PC-3 (cell line): ENCODE results near the gene CHRND. TPM values are rescaled to one million over a fixed set of nuclear protein-coding genes. Genes with fewer than 3 reads are reported as not detected.

Experiments
- ATAC-seq: fragments of 200-7000 bp; cut with Tn5 transposase; 2 replicates; pipeline ENCODE4 v1.9.1; 2020; ENCODE audit warnings: mild to moderate bottlenecking, moderate library complexity
- BruUV-seq: library from RNA; stranded (reverse); fragments of 400-500 nt; replicated peaks from 2 replicates; lab custom pipeline; 2021; lab: Mats Ljungman, UMichigan
- CTCF ChIA-PET: fragments of 300-600 bp; sonication (Branson Sonifier 250); formaldehyde crosslinking; loops from one replicate; lab custom pipeline; 2022; ENCODE audit warnings: antibody characterized with exemption; lab: Charles Lee
- POLR2A ChIA-PET: fragments of 300-600 bp; sonication (Branson Sonifier 250); formaldehyde crosslinking; loops from one replicate; lab custom pipeline; 2022; ENCODE audit warnings: antibody characterized with exemption; ENCODE audit not compliant: unreplicated experiment; lab: Charles Lee
- DNase-seq: peaks from one replicate; pipeline ENCODE4 v3.0.0-alpha.2; 2015
- H2AFZ ChIP-seq: fragments of 300-600 bp; sonication (generic); 2 replicates; pipeline ENCODE4 v1.6.0; 2016; ENCODE audit warnings: antibody characterized with exemption, low read length
- H3F3A ChIP-seq: fragments of 300-600 bp; sonication (generic); one replicate; pipeline ENCODE4 v1.6.0; 2017; ENCODE audit warnings: antibody characterized with exemption, low read length, control low read depth, mild to moderate bottlenecking; ENCODE audit not compliant: unreplicated experiment
- H3K27ac ChIP-seq: fragments of 300-600 bp; sonication (generic); 2 replicates; pipeline ENCODE4 v1.5.1; 2016; ENCODE audit warnings: mild to moderate bottlenecking, low read length
- H3K27me3 ChIP-seq: fragments of 300-600 bp; sonication (generic); 2 replicates; pipeline ENCODE4 v1.6.1; 2016; ENCODE audit warnings: low read length, mixed read lengths
- H3K36me3 ChIP-seq: fragments of 300-600 bp; sonication (generic); 2 replicates; pipeline ENCODE4 v1.6.1; 2016; ENCODE audit warnings: low read depth, mixed run types, low read length, mixed read lengths
- H3K4me1 ChIP-seq: fragments of 300-600 bp; sonication (generic); 2 replicates; pipeline ENCODE4 v1.5.1; 2016; ENCODE audit warnings: low read length; ENCODE audit not compliant: insufficient read depth
- H3K4me2 ChIP-seq: fragments of 300-600 bp; sonication (generic); 2 replicates; pipeline ENCODE4 v1.6.0; 2016; ENCODE audit warnings: low read length
- H3K4me3 ChIP-seq: fragments of 300-600 bp; sonication (generic); 2 replicates; pipeline ENCODE4 v1.5.1; 2016; ENCODE audit warnings: mild to moderate bottlenecking, low read length, mixed read lengths
- H3K79me2 ChIP-seq: fragments of 300-600 bp; sonication (generic); 2 replicates; pipeline ENCODE4 v1.6.1; 2017; ENCODE audit warnings: low read length, mixed read lengths
- H3K9ac ChIP-seq: fragments of 300-600 bp; sonication (generic); 2 replicates; pipeline ENCODE4 v1.6.0; 2016; ENCODE audit warnings: mild to moderate bottlenecking, low read length
- H3K9me2 ChIP-seq: fragments of 300-600 bp; sonication (generic); replicated peaks from 2 replicates; pipeline ENCODE4 v1.6.1; 2016; ENCODE audit warnings: mixed run types, low read length, mixed read lengths
- H3K9me3 ChIP-seq: fragments of 300-600 bp; sonication (generic); 2 replicates; pipeline ENCODE4 v1.6.1; 2016; ENCODE audit warnings: low read length, mixed read lengths
- H4K20me1 ChIP-seq: fragments of 300-600 bp; sonication (generic); 2 replicates; pipeline ENCODE4 v1.6.1; 2016; ENCODE audit warnings: low read length, mixed read lengths
- CTCF ChIP-seq: fragments of 300-600 bp; sonication (generic); conservative IDR thresholded peaks from 2 replicates; pipeline ENCODE4 v1.5.1; 2017; ENCODE audit warnings: antibody characterized with exemption, low read depth, mild to moderate bottlenecking, low read length
- EZH2 ChIP-seq: fragments of 300-600 bp; sonication (generic); IDR thresholded peaks from one replicate; pipeline ENCODE4 v1.6.1; 2017; ENCODE audit warnings: antibody characterized with exemption, mild to moderate bottlenecking, low read length; ENCODE audit not compliant: unreplicated experiment
- EZH2phosphoT487 ChIP-seq: fragments of 300-600 bp; sonication (generic); IDR thresholded peaks from 2 replicates; pipeline ENCODE4 v1.6.1; 2018; ENCODE audit warnings: mild to moderate bottlenecking, antibody characterized with exemption, low read length, borderline replicate concordance
- intact Hi-C: fragments of 100-400 bp; cut with micrococcal nuclease; formaldehyde crosslinking; loops from 2 replicates; pipeline ENCODE4 v1.9.0; 2023
- total RNA-seq: library from RNA; depleted of rRNA; stranded (reverse); fragments of >200 nt; gene quantifications from 2 replicates; pipeline ENCODE4 v1.2.3, GENCODE V29; 2014

The CHRND gene
- total RNA-seq, 1 experiment from 2014 or later: not detected

GRCh38 chr2:232477751-232478510 is 48.0 kb upstream of the CHRND start:
- Histone ChIP-seq H3K4me2 (no peak overlapping the region), H3K9me3 (no peaks in the 10 kb centered on the region), H3K27me3 (peaks cover 25% of the 10 kb centered on the region), H4K20me1 (no peaks in the 10 kb centered on the region), H3K79me2 (no peaks in the 10 kb centered on the region), H3K36me3 (no peaks in the 10 kb centered on the region), H3F3A (no peaks in the 10 kb centered on the region), H3K27ac (no peak overlapping the region), H3K9ac (no peak overlapping the region), H3K9me2 (no peaks in the 10 kb centered on the region), H3K4me3 (no peak overlapping the region), H2AFZ (no peak overlapping the region), H3K4me1 (no peaks in the 10 kb centered on the region)
- BruUV-seq: no TSS peak
- POLR2A ChIA-PET: no interaction called here
- CTCF ChIA-PET: no interaction called here
- intact Hi-C loops: no loop called here
- ATAC-seq: no peak
- TF ChIP-seq CTCF (no peak), EZH2phosphoT487 (no peak), EZH2 (no peak)
- no peak for DNase-seq

GRCh38 chr2:232478571-232479340 is 47.2 kb upstream of the CHRND start:
- H3K27me3 ChIP-seq: peaks cover 16% of the 10 kb centered on the region
- ATAC-seq: no peak

More at GRCh38 chr2:232478571-232479340, 47.2 kb upstream of the CHRND start:
- H3K9me3 ChIP-seq: no peaks in the 10 kb centered on the region
- DNase-seq: no peak
- no peak for TF ChIP-seq EZH2phosphoT487
- TF ChIP-seq EZH2: no peak
- no peak for TF ChIP-seq CTCF
- H3K4me1 ChIP-seq: no peaks in the 10 kb centered on the region
- H3K4me3 ChIP-seq: no peak overlapping the region
- no TSS peak for BruUV-seq
- no peaks in the 10 kb centered on the region for H3K36me3 ChIP-seq
- no peaks in the 10 kb centered on the region for H3K79me2 ChIP-seq
- no peaks in the 10 kb centered on the region for H4K20me1 ChIP-seq
- no peak overlapping the region for H2AFZ ChIP-seq
- no peaks in the 10 kb centered on the region for H3F3A ChIP-seq
- CTCF ChIA-PET: no interaction called here
- intact Hi-C loops: no loop called here
- H3K27ac ChIP-seq: no peak overlapping the region
- no peaks in the 10 kb centered on the region for H3K9me2 ChIP-seq
- no peak overlapping the region for H3K4me2 ChIP-seq
- H3K9ac ChIP-seq: no peak overlapping the region
- POLR2A ChIA-PET: no interaction called here
